Nucleus accumbens (tissue), 56 donors: ENCODE measurements around the gene OCA2.
A peak's percentile ranks its signal among the peaks of the same experiment; 100 is the strongest.

Source experiments
- DNase-seq, 56 donors: peaks; one replicate each; lab custom pipeline; 2025; lab: John Stamatoyannopoulos, UW

Gene OCA2

DNA sequence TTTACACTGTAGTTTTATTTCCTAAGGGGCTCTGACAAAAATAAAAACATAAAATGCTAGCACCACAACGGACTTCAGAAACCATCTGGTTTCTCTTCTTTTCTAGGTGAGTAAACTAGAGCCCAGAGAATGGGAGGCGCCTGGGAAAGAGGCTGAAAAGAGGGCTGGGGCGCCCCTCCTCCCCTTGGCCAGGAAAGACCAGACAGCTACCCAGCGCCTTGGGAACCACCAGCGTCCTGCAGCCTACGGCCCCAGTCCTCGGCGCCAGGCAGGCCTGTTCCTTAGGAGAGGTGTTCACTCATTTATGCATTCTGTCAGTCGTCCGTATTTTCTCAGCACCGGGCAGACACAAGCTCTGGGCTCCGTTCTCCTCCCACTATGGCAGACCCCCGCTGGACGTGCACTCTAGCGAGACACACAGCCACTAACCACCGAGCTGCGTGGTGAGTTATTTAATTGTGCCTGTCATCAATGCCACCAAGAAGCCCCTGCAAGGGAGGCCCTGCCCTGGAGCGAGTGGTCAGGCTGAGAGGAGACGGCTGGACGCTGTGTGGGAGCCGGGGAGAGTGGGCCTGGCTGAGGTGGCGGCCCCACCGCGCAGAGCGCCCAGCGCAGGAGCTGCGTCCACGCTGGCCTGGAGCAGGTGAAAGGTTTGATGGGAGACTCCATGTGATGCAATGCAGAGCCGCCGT, 294.4 kb downstream of the OCA2 start:
- no peak for DNase-seq

GRCh38 chr15:27798807-27799206, 300.3 kb downstream of the OCA2 start:
- no peak for DNase-seq

DNA sequence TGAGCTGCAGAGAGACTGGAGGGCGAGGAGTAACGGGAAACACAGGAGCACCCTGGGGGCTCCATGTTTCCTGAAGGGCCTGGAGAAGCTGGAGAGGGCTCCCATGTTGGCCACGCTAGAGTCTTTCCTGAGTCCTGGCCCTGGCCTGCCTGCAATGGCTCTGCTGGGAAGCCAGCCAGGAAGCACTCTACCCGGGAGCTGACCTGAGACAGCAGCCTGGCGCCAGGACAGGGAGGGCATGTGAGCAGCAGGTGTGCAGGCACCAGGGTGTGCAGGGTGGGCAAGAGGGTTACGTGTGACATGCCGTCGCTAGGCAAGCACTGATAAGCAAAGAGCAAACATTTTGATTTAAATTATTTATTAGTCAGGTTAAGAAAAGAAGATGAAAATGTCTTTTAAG, 301.4 kb downstream of the OCA2 start:
- DNase-seq, result peak in 1 of 56 donors; percentile 6

- no peak for DNase-seq
These were observed 302.5 kb downstream of the OCA2 start for GRCh38 chr15:27796405-27797320.

DNA sequence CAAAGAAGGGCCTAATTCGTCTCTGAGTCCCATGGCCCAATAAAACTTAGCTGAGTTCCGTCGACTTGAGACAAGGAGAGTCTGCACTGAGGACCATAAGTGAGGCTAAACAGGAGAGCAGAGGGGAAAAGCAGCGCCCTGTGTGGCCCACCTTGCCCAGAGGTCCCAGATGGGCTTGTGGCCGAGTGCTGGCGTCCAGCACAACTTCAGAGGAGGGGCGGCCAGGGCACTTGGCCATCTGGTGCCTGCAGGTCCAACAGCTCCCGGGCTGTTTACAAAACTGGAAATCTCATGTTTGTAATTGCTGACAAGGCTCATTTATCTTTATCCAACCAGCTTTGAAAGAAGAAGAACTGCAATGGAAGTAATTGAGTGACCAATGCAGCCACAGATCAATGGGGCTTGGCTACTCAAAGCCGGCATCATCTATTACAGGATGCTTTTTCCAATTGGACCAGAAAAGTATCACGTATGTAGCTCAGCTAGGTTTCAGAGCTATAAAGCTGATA, 306.3 kb downstream of the OCA2 start:
- DNase-seq, result no peak

- DNase-seq, result no peak
These were observed 308.8 kb downstream of the OCA2 start for GRCh38 chr15:27790270-27790669.

GRCh38 chr15:27787931-27788330, 311.2 kb downstream of the OCA2 start:
- DNase-seq, result no peak

DNA sequence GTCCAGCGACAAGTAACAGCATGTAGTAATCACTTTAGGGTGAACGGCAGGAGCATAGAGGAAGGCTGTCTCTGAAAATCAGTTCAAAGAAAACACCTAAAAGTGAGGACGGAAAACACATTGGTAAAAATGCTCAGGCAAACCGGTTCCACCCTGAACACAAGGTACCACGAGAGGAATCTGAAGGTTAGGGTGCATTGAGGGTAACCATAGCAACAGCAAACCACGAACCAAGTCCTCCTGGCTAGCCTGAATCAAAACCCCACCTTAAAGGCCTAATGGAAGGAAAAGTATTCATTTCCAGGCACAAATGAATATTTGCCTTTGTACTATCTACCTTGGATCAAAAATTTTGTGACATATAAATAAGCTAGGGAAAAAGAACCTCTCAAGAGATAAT, 315.0 kb downstream of the OCA2 start:
- peak in 1 of 56 donors; percentile 2 for DNase-seq

- DNase-seq, result no peak
These were observed 315.4 kb downstream of the OCA2 start for GRCh38 chr15:27783678-27784077.

- DNase-seq, result no peak
These were observed 317.0 kb downstream of the OCA2 start for GRCh38 chr15:27782125-27782524.

GRCh38 chr15:27776501-27776900, 322.6 kb downstream of the OCA2 start:
- no peak for DNase-seq

- no peak for DNase-seq
These were observed 324.5 kb downstream of the OCA2 start for GRCh38 chr15:27774638-27775037.

GRCh38 chr15:27774191-27774590, 324.9 kb downstream of the OCA2 start:
- DNase-seq, result no peak

DNA sequence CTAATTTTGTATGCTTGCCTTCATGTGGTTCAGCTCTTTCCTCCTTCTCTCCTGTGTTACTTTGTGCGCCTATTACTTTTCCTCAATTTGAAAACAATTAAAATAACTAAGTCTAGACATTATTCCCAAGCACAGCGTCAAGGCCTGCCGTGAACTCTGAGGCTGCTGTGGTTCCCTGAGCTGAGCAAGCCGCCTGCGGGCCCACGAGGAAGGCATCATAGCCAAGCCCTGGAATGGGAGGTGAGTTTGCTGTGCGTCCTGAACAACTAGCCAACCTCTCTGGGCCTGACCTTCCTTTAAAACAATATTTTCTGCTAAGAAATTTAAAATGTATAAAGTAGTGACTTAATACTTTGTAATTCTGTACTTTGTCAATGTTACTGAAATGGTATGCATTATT, 327.2 kb downstream of the OCA2 start:
- no peak for DNase-seq

DNA sequence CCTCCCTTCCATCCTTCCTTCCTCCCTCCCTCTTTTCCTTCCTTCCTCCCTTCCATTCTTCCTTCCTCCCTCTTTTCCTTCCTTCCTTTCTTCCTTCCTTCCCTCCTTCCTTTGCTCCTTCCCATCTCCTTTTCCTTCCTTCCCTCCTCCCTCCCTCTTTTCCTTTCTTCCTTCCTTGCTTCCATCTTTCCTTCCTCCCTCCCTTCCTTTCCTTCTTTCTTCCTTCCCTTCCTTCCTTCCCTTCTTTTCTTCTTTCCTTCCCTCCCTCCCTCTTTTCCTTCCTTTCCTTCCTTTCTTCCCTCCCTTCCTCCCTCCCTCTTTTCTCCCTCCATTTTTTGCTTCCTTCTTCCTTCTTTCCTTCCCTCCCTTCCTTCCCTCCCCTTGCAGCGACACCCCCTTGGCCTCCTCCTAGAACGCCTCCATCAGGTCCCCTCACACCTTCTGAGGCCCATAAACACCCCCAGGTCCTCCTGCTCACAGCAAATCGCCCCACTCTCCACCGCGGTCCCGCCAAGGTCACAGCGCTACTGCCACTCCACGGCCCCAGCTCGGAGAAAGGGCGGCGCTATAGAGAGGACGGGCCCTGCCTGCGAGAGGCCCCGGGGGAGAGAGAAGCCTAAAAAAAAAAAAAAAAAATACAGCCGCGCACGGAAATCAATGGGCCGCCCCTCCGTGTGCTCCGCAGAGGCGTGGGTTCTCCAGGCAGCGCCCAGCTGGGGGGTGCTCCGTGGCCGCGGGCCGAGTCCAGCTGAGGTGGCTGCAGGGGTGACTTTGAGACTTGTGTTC, 328.2 kb downstream of the OCA2 start:
- no peak for DNase-seq

GRCh38 chr15:27770086-27770607, 329.0 kb downstream of the OCA2 start:
- no peak for DNase-seq

DNA sequence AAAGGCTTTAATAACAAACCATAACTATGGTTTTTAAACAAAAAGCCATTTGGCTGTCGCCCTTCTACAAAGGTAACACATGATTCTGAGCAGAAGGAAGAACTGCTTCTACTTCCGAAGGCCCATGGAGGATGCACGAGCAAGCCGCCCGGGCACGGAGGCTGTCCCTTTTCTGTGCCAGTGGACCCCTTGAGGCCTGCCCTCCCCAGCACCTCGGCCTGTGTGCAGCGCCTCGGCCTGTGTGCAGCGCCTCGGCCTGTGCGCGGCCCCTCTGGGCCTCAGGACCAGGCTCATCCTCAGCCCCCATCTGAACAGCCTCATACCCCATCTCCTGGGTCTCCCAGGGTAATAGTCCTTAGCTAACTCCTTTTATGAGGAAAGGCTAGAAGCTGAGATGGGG, 329.5 kb downstream of the OCA2 start:
- DNase-seq, result no peak

DNA sequence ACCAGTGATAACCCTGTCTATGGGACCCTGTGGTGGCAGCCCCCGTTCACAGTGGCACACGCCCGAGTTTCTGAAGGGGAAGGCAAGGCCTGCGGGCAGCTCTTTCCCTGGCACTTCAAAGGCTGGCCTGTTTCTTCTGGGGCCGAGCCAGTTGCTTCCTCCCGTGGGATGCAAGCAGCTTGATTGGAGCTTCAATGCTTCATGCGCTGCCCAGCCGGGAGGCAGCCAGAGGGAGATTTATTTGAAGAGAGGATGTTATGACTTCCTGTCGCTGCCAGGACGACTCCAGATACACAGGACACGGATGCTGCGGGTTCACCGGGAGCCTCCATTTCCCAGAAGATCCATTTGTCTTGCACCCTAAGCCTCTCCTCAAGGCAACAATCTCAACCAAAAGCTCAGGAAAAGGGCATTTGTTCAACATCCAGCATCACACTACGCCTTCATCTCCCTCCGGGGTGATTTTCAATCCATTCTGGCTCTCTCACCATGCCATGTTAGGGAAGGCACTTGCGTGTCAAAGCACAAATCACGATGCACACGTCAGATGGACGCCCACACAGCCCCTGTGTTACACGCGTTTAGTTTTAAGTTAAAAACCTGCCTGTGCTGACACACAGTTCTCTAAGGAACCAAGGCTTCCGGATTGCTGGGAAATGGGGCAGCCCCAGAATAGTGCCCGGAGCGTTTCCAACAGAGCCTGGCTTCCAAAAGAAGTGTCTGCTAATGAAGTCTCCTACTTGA, 330.2 kb downstream of the OCA2 start:
- DNase-seq, result peak in 24 of 56 donors; percentile 3 to 65 (median 22)

- DNase-seq, result no peak
These were observed 331.0 kb downstream of the OCA2 start for GRCh38 chr15:27767918-27768640.
